Ovary (tissue), 3 donors: Measurements from ENCODE around the gene EDDM3A.

ENCODE experiments used
- CTCF ChIP-seq, 3 donors: fragments of 450-650 bp in 2 of 3; fragments of 200-600 bp in 1 of 3; IDR thresholded peaks; one replicate each; pipeline versions ENCODE4 v1.5.1 to v1.8.0; 2016 to 2022; ENCODE audit warnings: antibody characterized with exemption in 3 of 3, mild to moderate bottlenecking in 1 of 3
- POLR2A ChIP-seq: fragments of 450-650 bp; IDR thresholded peaks from one replicate; pipeline ENCODE4 v1.6.1; 2017; ENCODE audit warnings: antibody characterized with exemption, mild to moderate bottlenecking, moderate library complexity
- donor health status: DM: no; HTN: no; CAD: no.

- TF ChIP-seq CTCF (IDR thresholded peaks at IDR 0.05): no peak
- no peak for TF ChIP-seq POLR2A
Measured at GRCh38 chr14:20745571-20746358, at the start of gene EDDM3A.
